ENCODE data around the gene KCNA4. TPM values are rescaled to one million over a fixed set of nuclear protein-coding genes. Genes with fewer than 3 reads are reported as not detected.
"Not testable (repeated sequence)": the region's sequence is repeated elsewhere in the genome, so short reads cannot be mapped to it uniquely, and the experiment has no call there.

Gene KCNA4
- total RNA-seq, 1 experiment from 2014 or later, result not detected

DNA sequence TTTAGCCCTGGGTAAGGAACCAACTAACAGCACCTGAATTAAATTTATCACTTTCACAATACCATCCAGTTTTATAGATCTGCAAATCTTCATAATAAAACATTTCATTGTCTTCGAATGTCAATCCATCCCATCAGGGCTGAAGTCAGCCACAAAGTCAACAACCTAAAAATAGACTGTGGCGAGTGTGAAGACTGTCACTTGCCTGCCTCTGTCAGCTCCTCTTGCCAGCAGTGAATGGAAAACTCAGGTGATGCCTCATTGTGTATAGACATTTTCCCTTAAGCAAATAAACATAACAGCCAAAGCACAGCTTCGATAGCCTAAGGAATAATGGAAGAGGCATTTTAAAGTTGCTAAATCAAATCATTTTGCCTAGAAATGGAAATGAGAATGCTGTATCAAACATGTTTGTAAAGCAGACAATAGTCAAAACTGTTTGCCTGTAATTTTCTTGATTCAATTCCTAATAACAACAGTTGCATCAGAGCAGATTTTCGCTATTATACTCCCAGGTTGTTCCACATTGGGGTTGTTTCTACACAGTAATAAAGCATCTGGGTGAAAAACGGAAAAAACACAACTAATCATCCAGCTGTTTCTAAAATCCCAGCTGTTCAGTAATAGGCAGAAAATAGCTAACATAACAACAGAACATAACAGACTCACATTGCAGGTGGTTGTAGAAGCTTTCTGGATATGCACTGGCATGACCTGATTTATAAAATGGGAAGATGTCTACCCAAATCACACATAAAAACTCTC, 15.7 kb downstream of the KCNA4 start:
- no peak for DNase-seq (ENCODE audit: low read depth)

DNA sequence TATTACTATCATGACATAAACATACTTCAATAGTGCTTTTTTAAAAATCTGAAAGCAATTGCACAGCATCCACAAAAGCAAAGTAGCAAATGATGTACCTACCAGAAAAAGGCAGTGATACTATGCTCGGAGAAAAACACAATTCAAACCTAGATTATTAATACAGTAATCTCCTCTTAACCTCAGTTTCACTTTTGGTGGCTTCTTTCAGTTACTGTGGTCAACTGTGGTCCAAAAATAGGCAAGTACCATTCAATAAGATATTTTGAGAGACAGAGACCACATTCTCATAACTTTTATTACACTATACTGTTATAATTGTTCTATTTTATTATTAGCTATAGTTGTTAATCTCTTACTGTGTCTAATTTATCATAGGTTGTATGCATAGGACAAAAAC, 20.8 kb downstream of the KCNA4 start:
- DNase-seq (ENCODE audit: low read depth), result no peak

DNA sequence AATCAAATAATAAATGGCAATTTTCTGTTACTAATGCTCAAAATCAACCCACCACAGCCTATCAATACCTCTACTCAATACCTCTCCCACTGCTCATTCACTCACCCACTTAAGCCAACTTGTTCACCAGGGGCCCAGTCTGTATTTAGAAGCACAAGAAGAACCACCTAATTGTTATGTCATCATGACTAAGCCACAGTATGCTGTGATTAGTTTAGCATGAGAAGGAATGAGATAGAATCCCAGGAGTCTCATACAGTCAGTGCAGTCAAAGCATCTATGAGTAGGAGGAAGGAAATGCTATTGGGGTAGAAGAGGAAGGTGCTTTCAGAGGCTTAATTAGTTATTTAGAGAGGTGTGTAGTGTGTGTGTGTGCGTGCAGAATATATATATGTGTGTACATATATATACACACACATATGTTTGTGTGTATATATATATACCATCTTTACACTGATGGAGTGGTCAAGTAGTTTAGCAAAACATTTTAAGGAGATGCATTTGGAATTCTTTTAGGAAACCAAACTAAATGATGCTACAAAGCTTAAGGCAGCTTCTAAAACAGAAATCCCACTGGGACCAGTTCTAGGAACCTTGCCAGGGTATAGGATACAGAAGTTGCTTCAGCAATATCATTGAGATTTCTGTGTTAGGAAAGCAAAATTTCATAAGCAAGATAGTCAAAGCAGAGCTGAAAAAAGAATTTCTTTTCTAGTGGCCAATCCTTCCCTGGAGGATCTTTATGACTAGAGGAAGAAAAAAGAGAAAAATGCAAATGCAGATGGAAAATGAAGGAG, 27.5 kb downstream of the KCNA4 start:
- DNase-seq (ENCODE audit: low read depth), result peak; percentile 44

DNA sequence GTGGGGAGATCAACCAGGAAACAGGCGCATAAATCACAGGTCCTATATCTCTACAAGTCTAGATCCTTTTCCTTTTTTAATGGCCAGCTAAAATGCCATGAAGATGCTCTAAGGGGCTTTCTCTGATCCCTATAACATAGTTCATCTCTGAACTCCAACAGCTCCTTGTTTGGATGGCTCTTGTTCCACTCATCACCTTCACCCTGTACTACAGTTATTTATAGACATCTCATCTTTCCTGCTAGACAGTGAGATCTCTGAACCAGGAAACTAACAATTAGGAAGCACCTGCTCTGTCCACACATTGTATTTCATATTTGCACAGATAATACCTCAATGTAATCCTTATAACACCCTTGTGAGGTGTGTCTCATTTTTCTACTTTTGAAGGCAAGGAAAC, 31.6 kb downstream of the KCNA4 start:
- DNase-seq (ENCODE audit: low read depth), result no peak

DNA sequence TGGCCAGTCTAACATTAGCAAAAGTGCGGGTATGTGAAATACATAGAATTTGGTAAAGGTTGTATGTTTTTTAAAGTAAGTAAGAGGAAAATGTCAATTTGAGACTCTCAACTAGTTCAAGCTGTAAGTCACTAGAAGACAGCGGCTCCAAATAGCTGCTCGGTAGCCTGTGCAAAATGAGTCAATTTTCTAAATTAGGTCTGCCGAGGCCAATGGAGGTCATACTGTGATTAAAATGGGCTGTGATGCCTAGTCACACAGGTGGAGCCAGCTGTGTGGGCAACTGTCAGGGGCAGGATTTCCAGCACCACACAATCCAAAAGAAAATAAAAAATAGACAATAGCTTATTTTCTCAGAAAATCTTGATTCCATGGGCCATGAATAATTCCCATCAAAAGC, 32.3 kb downstream of the KCNA4 start:
- DNase-seq (ENCODE audit: low read depth), result no peak

DNA sequence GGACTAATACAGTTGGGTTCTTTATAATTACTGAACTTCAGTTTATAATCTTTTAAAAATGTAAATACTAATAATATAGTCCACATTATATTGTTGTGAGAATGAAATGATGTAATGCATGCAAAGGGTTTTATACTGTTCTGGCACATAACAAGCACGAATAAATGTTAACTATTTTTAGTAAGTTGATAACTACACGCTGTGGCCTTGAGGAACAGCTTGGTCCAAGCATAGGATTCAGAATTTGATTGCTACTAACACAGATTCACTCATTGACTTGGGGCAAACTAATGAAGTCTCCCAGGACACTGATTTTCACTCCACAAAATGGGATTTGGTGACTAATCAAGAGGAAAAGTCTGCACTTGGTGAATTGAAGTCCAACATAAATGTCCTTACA, 38.3 kb downstream of the KCNA4 start:
- DNase-seq (ENCODE audit: low read depth), result no peak

DNA sequence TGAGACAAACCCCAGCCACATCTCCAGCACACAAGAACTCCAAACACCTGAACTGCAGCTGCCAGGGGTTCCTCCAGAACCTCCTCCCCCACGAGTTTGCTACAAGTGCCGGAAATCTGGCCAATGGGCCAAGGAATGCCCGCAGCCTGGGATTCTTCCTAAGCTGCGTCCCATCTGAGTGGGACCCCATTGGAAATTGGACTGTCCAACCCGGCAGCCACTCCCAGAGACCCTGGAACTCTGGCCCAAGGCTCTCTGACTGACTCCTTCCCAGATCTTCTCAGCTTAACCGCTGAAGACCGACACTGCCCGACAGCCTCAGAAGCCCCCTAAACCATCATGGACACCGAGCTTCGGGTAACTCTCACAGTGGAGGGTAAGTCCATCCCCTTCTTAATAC, 41.2 kb downstream of the KCNA4 start:
- not testable (repeated sequence) for DNase-seq (ENCODE audit: low read depth)

DNA sequence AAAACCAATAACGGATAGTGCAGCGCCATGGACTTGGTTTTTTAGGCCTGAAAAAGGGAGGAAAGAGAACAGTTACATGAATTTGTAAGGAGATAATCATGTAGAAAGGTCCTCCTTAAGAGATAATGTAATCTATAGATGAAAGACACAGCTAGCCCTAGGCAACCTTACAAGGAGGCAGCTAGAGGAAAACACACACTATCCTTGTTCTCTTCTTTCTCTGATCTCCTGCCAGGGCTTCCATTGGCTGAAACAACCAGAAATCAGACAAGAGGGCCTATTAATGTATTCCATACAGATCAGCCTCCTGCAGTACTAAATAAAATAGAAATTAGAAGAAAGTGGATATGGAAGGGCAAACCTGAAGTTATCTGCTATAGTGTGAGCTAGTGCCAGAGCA, 53.0 kb downstream of the KCNA4 start:
- DNase-seq (ENCODE audit: low read depth), result no peak

DNA sequence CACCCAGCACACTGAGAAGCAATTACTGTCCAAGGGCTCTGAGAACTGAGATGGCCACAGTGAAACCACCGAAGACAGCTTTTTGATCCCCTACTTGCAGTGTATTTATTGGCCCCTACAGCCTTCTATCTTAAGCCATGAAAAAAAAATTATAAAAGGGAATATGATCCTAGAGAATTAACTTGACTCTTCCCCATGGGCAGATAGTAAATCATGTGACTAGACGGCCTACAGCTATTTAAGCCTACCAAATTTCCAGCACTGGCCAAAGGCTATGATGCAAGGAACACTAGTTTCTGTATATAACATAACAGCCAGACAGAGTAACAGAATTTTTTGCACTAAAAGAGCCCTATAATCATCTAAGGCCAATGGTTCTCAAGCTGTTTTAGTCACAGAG, 53.8 kb downstream of the KCNA4 start:
- DNase-seq (ENCODE audit: low read depth), result no peak

DNA sequence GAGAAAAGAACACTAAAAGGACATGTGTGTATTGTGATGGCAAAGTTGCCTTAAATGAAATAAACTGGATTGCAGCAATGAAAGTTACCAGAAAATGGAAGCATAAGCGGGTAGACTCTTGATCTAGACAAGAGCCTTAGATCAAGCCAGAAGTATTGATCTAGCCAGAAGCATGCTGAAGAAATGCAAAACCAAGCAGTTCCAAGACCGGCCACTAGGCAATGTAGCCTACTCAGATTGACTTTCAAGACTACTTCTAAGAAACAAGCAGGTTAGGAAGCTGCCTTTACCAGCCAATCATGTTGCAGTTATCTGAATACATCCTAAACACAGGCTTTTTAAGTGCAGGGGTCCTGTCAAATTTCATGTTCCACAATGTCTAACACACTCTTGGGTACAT, 54.6 kb downstream of the KCNA4 start:
- DNase-seq (ENCODE audit: low read depth), result no peak

Other genes starting within 250 kb of the KCNA4 start
- gene FSHB, start 214.0 kb upstream of the KCNA4 start, total RNA-seq (2014; rRNA removed; shearing (Covaris generic)), result not detected in 2 replicates